GM23338 (cell line): Measurements from ENCODE around the gene GALNT7. TPM values are rescaled to one million over a fixed set of nuclear protein-coding genes. Genes with fewer than 3 reads are reported as not detected.

ENCODE experiments used
- ATAC-seq: fragments of 200-7000 bp; cut with Tn5 transposase; 3 replicates; pipeline ENCODE4 v1.9.1; 2020
- DNase-seq: peaks from one replicate; pipeline ENCODE4 v3.0.0-alpha.2; 2015; ENCODE audit warnings: low spot score
- H2AFZ ChIP-seq: fragments of 200-600 bp; sonication (generic); 2 replicates; pipeline ENCODE4 v1.8.0; 2016; ENCODE audit warnings: antibody characterized with exemption, mild to moderate bottlenecking, moderate library complexity
- H3F3A ChIP-seq: fragments of 200-600 bp; sonication (generic); replicated peaks from 2 replicates; pipeline ENCODE4 v1.8.0; 2017; ENCODE audit warnings: antibody characterized with exemption, mixed run types, low read depth
- H3K27ac ChIP-seq: fragments of 200-600 bp; sonication (generic); 2 replicates; pipeline ENCODE4 v1.6.1; 2016; ENCODE audit warnings: low read depth
- H3K27me3 ChIP-seq: fragments of 200-600 bp; sonication (generic); 2 replicates; pipeline ENCODE4 v1.8.0; 2016; ENCODE audit warnings: mild to moderate bottlenecking, mixed run types, moderate library complexity; ENCODE audit not compliant: insufficient read depth
- H3K36me3 ChIP-seq: fragments of 200-600 bp; sonication (generic); 2 replicates; pipeline ENCODE4 v1.8.0; 2016; ENCODE audit warnings: mild to moderate bottlenecking; ENCODE audit not compliant: insufficient read depth
- H3K4me1 ChIP-seq: fragments of 200-600 bp; sonication (generic); 2 replicates; pipeline ENCODE4 v1.8.0; 2016; ENCODE audit warnings: mild to moderate bottlenecking, moderate library complexity; ENCODE audit not compliant: insufficient read depth
- H3K4me2 ChIP-seq: fragments of 200-600 bp; sonication (generic); 2 replicates; pipeline ENCODE4 v1.7.1; 2017; ENCODE audit warnings: mixed run types
- H3K4me3 ChIP-seq: fragments of 200-600 bp; sonication (generic); 2 replicates; pipeline ENCODE4 v1.6.1; 2016; ENCODE audit warnings: mixed run types
- H3K79me2 ChIP-seq: fragments of 200-600 bp; sonication (generic); replicated peaks from 2 replicates; pipeline ENCODE4 v1.8.0; 2017; ENCODE audit warnings: mild to moderate bottlenecking; ENCODE audit not compliant: insufficient read depth
- H3K9me2 ChIP-seq: fragments of 200-600 bp; sonication (generic); 2 replicates; pipeline ENCODE4 v1.8.0; 2017; ENCODE audit not compliant: insufficient read depth
- H4K20me1 ChIP-seq: fragments of 200-600 bp; sonication (generic); replicated peaks from 2 replicates; pipeline ENCODE4 v1.8.0; 2017; ENCODE audit warnings: mild to moderate bottlenecking; ENCODE audit not compliant: insufficient read depth
- H3K27ac Mint-ChIP-seq: 2 replicates; pipeline ENCODE4 v1.8.0; 2020; ENCODE audit warnings: inconsistent platforms, mild to moderate bottlenecking, moderate library complexity, mixed read lengths
- H3K27me3 Mint-ChIP-seq: 3 replicates; pipeline ENCODE4 v1.8.0; 2022; ENCODE audit warnings: low read depth, mild to moderate bottlenecking, moderate library complexity, mixed read lengths, inconsistent platforms; ENCODE audit not compliant: insufficient read depth, poor library complexity
- H3K36me3 Mint-ChIP-seq: 3 replicates; pipeline ENCODE4 v1.8.0; 2021; ENCODE audit warnings: low read depth, mild to moderate bottlenecking, inconsistent platforms, moderate library complexity, mixed read lengths
- H3K4me1 Mint-ChIP-seq: 3 replicates; pipeline ENCODE4 v1.8.0; 2020; ENCODE audit warnings: mild to moderate bottlenecking, inconsistent platforms, mixed read lengths
- H3K4me3 Mint-ChIP-seq: 3 replicates; pipeline ENCODE4 v1.8.0; 2021; ENCODE audit warnings: moderate library complexity, mild to moderate bottlenecking, inconsistent platforms, mixed read lengths
- H3K9me3 Mint-ChIP-seq: 3 replicates; pipeline ENCODE4 v1.8.0; 2020; ENCODE audit warnings: moderate library complexity, mild to moderate bottlenecking, inconsistent platforms, mixed read lengths
- CREB1 ChIP-seq: fragments of 250-450 bp; sonication (Bioruptor Pico); IDR thresholded peaks from 2 replicates; pipeline ENCODE4 v1.5.0; 2020; ENCODE audit warnings: low read depth, mild to moderate bottlenecking, moderate library complexity
- EZH2 ChIP-seq: fragments of 200-600 bp; sonication (generic); IDR thresholded peaks from one replicate; pipeline ENCODE4 v1.8.0; 2017; ENCODE audit warnings: antibody characterized with exemption, mild to moderate bottlenecking, low read depth; ENCODE audit not compliant: unreplicated experiment
- EZH2phosphoT487 ChIP-seq: fragments of 200-600 bp; sonication (generic); IDR thresholded peaks from one replicate; pipeline ENCODE4 v1.8.1; 2018; ENCODE audit warnings: antibody characterized with exemption; ENCODE audit not compliant: unreplicated experiment
- JUNB ChIP-seq: IDR thresholded peaks from one replicate; pipeline ENCODE4 v1.6.1; 2016; ENCODE audit warnings: antibody characterized with exemption; ENCODE audit not compliant: unreplicated experiment
- NANOG ChIP-seq: IDR thresholded peaks from 2 replicates; pipeline ENCODE4 v1.6.1; 2016; ENCODE audit warnings: antibody characterized with exemption, borderline replicate concordance
- POLR2AphosphoS5 ChIP-seq: IDR thresholded peaks from 2 replicates; pipeline ENCODE4 v1.6.1; 2016; ENCODE audit warnings: antibody characterized with exemption, low read depth
- STAT1 ChIP-seq: IDR thresholded peaks from one replicate; pipeline ENCODE4 v1.6.1; 2016; ENCODE audit warnings: antibody characterized with exemption; ENCODE audit not compliant: unreplicated experiment
- ZNF114 ChIP-seq: fragments of 250-450 bp; sonication (Bioruptor Pico); IDR thresholded peaks from 2 replicates; pipeline ENCODE4 v1.5.0; 2020; ENCODE audit warnings: mild to moderate bottlenecking, moderate library complexity
- ZNF331 ChIP-seq: fragments of 250-450 bp; sonication (Bioruptor Pico); IDR thresholded peaks from 2 replicates; pipeline ENCODE4 v1.5.0; 2020; ENCODE audit warnings: low read depth, mild to moderate bottlenecking, moderate library complexity
- polyA plus RNA-seq: library from polyadenylated mRNA; unstranded; fragments of >200 nt; fragmentation: Nextera tagmentation; extraction: Ambion mirVana; gene quantifications from 2 replicates; pipeline ENCODE4 v1.2.1, GENCODE V29; 2016
- total RNA-seq: library from RNA; depleted of rRNA; stranded (reverse); fragments of >200 nt; shearing (Covaris generic); gene quantifications from 2 replicates; pipeline ENCODE4 v1.2.3, GENCODE V29; 2014
- TF ChIP-seq, protein P1 (sequence below): fragments of 250-450 bp; sonication (Bioruptor Pico); IDR thresholded peaks from 2 replicates; pipeline ENCODE4 v1.5.0; 2020; ENCODE audit warnings: mild to moderate bottlenecking, moderate library complexity
- TF ChIP-seq, protein P2 (sequence below): IDR thresholded peaks from 2 replicates; pipeline ENCODE4 v1.6.1; 2016; ENCODE audit warnings: antibody characterized with exemption
- TF ChIP-seq, protein P3 (sequence below): IDR thresholded peaks from one replicate; pipeline ENCODE4 v1.6.1; 2018; ENCODE audit warnings: antibody characterized with exemption; ENCODE audit not compliant: unreplicated experiment
- TF ChIP-seq, protein P4 (sequence below), 2 experiments: fragments of 200-600 bp in 1 of 2; sonication (generic) in 1 of 2; conservative IDR thresholded peaks; 2 replicates each; pipeline versions ENCODE4 v1.5.1 to v1.6.1; 2016 to 2017; ENCODE audit warnings: antibody characterized with exemption in 2 of 2, low read depth in 2 of 2, mild to moderate bottlenecking in 2 of 2, moderate library complexity in 1 of 2

Gene GALNT7
- total and polyA plus RNA-seq, 2 experiments from 2014 or later = 31.8 to 72.2 TPM

DNA sequence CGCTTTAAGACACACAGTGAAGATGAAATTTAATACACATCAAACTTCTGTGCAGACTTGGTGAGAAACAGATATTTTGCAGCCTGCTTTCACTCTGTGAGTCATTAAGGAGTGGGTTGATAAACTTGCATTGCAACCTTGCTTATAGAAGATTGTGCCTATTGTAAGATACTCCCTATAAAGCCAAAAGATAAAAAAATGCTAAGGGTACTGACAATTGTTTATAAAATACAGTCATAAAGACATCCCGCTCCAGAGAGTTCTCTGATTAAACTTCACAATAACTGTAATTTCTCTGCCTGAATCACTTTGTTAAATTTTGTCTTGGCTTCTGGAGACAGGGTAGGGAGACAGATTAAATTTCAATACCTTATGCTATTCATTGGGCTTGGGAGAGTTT lies 49.1 kb downstream of the GALNT7 start:
- Histone ChIP-seq H3K4me2 (peak overlapping the region; percentile 10), H3K9me2 (no peaks in the 10 kb centered on the region), H4K20me1 (no peaks in the 10 kb centered on the region), H3K36me3 (no peaks in the 10 kb centered on the region), H3K4me3 (no peak overlapping the region), H3K27me3 (no peaks in the 10 kb centered on the region), H3K27ac (peak overlapping the region; percentile 52; the same call in 1 of the 2 replicates), H2AFZ (no peak overlapping the region), H3K79me2 (peaks cover 97% of the 10 kb centered on the region), H3F3A (no peaks in the 10 kb centered on the region), H3K4me1 (peaks cover 44% of the 10 kb centered on the region)
- Mint-ChIP-seq H3K27ac (peak overlapping the region; percentile 89), H3K4me3 (peak overlapping the region; percentile 7; the same call in 1 of the 3 replicates), H3K4me1 (peaks cover 56% of the 10 kb centered on the region), H3K36me3 (peaks cover 23% of the 10 kb centered on the region; the same call in 2 of the 3 replicates), H3K9me3 (peaks cover 6% of the 10 kb centered on the region; the same call in 2 of the 3 replicates), H3K27me3 (peaks cover 5% of the 10 kb centered on the region)
- DNase-seq (no peak), ATAC-seq (no peak)
- no peak for TF ChIP-seq STAT1
- no peak for TF ChIP-seq ZNF114 (CRISPR knock-in tag)
- TF ChIP-seq, protein P1, sequence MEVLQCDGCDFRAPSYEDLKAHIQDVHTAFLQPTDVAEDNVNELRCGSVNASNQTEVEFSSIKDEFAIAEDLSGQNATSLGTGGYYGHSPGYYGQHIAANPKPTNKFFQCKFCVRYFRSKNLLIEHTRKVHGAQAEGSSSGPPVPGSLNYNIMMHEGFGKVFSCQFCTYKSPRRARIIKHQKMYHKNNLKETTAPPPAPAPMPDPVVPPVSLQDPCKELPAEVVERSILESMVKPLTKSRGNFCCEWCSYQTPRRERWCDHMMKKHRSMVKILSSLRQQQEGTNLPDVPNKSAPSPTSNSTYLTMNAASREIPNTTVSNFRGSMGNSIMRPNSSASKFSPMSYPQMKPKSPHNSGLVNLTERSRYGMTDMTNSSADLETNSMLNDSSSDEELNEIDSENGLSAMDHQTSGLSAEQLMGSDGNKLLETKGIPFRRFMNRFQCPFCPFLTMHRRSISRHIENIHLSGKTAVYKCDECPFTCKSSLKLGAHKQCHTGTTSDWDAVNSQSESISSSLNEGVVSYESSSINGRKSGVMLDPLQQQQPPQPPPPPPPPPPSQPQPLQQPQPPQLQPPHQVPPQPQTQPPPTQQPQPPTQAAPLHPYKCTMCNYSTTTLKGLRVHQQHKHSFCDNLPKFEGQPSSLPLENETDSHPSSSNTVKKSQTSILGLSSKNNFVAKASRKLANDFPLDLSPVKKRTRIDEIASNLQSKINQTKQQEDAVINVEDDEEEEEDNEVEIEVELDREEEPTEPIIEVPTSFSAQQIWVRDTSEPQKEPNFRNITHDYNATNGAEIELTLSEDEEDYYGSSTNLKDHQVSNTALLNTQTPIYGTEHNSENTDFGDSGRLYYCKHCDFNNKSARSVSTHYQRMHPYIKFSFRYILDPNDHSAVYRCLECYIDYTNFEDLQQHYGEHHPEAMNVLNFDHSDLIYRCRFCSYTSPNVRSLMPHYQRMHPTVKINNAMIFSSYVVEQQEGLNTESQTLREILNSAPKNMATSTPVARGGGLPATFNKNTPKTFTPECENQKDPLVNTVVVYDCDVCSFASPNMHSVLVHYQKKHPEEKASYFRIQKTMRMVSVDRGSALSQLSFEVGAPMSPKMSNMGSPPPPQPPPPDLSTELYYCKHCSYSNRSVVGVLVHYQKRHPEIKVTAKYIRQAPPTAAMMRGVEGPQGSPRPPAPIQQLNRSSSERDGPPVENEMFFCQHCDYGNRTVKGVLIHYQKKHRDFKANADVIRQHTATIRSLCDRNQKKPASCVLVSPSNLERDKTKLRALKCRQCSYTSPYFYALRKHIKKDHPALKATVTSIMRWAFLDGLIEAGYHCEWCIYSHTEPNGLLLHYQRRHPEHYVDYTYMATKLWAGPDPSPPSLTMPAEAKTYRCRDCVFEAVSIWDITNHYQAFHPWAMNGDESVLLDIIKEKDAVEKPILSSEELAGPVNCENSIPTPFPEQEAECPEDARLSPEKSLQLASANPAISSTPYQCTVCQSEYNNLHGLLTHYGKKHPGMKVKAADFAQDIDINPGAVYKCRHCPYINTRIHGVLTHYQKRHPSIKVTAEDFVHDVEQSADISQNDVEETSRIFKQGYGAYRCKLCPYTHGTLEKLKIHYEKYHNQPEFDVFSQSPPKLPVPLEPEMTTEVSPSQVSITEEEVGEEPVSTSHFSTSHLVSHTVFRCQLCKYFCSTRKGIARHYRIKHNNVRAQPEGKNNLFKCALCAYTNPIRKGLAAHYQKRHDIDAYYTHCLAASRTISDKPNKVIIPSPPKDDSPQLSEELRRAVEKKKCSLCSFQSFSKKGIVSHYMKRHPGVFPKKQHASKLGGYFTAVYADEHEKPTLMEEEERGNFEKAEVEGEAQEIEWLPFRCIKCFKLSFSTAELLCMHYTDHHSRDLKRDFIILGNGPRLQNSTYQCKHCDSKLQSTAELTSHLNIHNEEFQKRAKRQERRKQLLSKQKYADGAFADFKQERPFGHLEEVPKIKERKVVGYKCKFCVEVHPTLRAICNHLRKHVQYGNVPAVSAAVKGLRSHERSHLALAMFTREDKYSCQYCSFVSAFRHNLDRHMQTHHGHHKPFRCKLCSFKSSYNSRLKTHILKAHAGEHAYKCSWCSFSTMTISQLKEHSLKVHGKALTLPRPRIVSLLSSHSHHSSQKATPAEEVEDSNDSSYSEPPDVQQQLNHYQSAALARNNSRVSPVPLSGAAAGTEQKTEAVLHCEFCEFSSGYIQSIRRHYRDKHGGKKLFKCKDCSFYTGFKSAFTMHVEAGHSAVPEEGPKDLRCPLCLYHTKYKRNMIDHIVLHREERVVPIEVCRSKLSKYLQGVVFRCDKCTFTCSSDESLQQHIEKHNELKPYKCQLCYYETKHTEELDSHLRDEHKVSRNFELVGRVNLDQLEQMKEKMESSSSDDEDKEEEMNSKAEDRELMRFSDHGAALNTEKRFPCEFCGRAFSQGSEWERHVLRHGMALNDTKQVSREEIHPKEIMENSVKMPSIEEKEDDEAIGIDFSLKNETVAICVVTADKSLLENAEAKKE (CRISPR knock-in tag) = no peak
- no peak for TF ChIP-seq EZH2phosphoT487
- TF ChIP-seq ZNF331 (CRISPR knock-in tag) = no peak
- TF ChIP-seq POLR2AphosphoS5 = no peak
- TF ChIP-seq NANOG = no peak
- TF ChIP-seq, protein P2, sequence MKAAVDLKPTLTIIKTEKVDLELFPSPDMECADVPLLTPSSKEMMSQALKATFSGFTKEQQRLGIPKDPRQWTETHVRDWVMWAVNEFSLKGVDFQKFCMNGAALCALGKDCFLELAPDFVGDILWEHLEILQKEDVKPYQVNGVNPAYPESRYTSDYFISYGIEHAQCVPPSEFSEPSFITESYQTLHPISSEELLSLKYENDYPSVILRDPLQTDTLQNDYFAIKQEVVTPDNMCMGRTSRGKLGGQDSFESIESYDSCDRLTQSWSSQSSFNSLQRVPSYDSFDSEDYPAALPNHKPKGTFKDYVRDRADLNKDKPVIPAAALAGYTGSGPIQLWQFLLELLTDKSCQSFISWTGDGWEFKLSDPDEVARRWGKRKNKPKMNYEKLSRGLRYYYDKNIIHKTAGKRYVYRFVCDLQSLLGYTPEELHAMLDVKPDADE = no peak
- TF ChIP-seq EZH2 = no peak
- TF ChIP-seq, protein P3, sequence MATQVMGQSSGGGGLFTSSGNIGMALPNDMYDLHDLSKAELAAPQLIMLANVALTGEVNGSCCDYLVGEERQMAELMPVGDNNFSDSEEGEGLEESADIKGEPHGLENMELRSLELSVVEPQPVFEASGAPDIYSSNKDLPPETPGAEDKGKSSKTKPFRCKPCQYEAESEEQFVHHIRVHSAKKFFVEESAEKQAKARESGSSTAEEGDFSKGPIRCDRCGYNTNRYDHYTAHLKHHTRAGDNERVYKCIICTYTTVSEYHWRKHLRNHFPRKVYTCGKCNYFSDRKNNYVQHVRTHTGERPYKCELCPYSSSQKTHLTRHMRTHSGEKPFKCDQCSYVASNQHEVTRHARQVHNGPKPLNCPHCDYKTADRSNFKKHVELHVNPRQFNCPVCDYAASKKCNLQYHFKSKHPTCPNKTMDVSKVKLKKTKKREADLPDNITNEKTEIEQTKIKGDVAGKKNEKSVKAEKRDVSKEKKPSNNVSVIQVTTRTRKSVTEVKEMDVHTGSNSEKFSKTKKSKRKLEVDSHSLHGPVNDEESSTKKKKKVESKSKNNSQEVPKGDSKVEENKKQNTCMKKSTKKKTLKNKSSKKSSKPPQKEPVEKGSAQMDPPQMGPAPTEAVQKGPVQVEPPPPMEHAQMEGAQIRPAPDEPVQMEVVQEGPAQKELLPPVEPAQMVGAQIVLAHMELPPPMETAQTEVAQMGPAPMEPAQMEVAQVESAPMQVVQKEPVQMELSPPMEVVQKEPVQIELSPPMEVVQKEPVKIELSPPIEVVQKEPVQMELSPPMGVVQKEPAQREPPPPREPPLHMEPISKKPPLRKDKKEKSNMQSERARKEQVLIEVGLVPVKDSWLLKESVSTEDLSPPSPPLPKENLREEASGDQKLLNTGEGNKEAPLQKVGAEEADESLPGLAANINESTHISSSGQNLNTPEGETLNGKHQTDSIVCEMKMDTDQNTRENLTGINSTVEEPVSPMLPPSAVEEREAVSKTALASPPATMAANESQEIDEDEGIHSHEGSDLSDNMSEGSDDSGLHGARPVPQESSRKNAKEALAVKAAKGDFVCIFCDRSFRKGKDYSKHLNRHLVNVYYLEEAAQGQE = no peak
- TF ChIP-seq, protein P4, sequence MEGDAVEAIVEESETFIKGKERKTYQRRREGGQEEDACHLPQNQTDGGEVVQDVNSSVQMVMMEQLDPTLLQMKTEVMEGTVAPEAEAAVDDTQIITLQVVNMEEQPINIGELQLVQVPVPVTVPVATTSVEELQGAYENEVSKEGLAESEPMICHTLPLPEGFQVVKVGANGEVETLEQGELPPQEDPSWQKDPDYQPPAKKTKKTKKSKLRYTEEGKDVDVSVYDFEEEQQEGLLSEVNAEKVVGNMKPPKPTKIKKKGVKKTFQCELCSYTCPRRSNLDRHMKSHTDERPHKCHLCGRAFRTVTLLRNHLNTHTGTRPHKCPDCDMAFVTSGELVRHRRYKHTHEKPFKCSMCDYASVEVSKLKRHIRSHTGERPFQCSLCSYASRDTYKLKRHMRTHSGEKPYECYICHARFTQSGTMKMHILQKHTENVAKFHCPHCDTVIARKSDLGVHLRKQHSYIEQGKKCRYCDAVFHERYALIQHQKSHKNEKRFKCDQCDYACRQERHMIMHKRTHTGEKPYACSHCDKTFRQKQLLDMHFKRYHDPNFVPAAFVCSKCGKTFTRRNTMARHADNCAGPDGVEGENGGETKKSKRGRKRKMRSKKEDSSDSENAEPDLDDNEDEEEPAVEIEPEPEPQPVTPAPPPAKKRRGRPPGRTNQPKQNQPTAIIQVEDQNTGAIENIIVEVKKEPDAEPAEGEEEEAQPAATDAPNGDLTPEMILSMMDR (conservative IDR thresholded peaks at IDR 0.05; ENCODE audit: low read depth in 2 of 2) = no peak
- no peak for TF ChIP-seq CREB1
- TF ChIP-seq JUNB = no peak
